D721Med (cell line): Measurements from ENCODE around the gene GPR173.

Experiments used
- DNase-seq: peaks from one replicate; pipeline ENCODE4 v3.0.0; 2011; ENCODE audit warnings: low spot score; ENCODE audit not compliant: insufficient read length
- FAIRE-seq: peaks from 2 replicates; lab custom pipeline; 2011; peaks lifted over from hg19 to GRCh38; lab: Jason Lieb, UNC
- CTCF ChIP-seq: IDR thresholded peaks from 2 replicates; pipeline ENCODE4 v1.5.1; 2012; ENCODE audit warnings: mild to moderate bottlenecking, control low read depth; ENCODE audit not compliant: insufficient read depth; ENCODE audit errors: missing control alignments

The GPR173 gene

GRCh38 chrX:53075011-53075410 is 26.4 kb downstream of the GPR173 start:
- no peak for FAIRE-seq

GRCh38 chrX:53076671-53077070 is 28.1 kb downstream of the GPR173 start:
- TF ChIP-seq CTCF = no peak
- FAIRE-seq (no peak), DNase-seq (no peak)

More at GRCh38 chrX:53075011-53075410, 26.4 kb downstream of the GPR173 start:
- TF ChIP-seq CTCF = no peak
- DNase-seq = no peak

GRCh38 chrX:53077207-53078197 is 28.9 kb downstream of the GPR173 start:
- FAIRE-seq = no peak
- no peak for DNase-seq
- no peak for TF ChIP-seq CTCF

- DNase-seq (no peak), FAIRE-seq (no peak)
- no peak for TF ChIP-seq CTCF
Measured at GRCh38 chrX:53078943-53079342, 30.4 kb downstream of the GPR173 start.

- no peak for DNase-seq
- TF ChIP-seq CTCF = no peak
- FAIRE-seq = no peak
Measured at GRCh38 chrX:53080628-53081580, 32.3 kb downstream of the GPR173 start.

GRCh38 chrX:53081925-53082772 is 33.6 kb downstream of the GPR173 start, which contains the start of gene TSPYL2:
Gene TSPYL2 (plus strand): TSS chrX:53082367. CDS start chrX:53082499, 132 bp downstream.
- no peak for TF ChIP-seq CTCF

More at GRCh38 chrX:53081925-53082772, 33.6 kb downstream of the GPR173 start, which contains the start of gene TSPYL2:
- DNase-seq (peak; percentile 71), FAIRE-seq (peak; percentile 82)
